HepG2 (cell line): ENCODE results near the gene IL32. TPM values are rescaled to one million over a fixed set of nuclear protein-coding genes. Genes with fewer than 3 reads are reported as not detected.
A peak's percentile ranks its signal among the peaks of the same experiment; 100 is the strongest.

Source experiments
- ATF2 ChIP-seq: sonication (generic); formaldehyde crosslinking; IDR thresholded peaks from 2 replicates; pipeline ENCODE4 v1.4.0; 2020; ENCODE audit warnings: missing genetic modification reagents
- ATF3 ChIP-seq: sonication (generic); formaldehyde crosslinking; IDR thresholded peaks from 2 replicates; pipeline ENCODE4 v1.4.0; 2020; ENCODE audit warnings: missing genetic modification reagents
- CREB3 ChIP-seq: sonication (generic); formaldehyde crosslinking; IDR thresholded peaks from 2 replicates; pipeline ENCODE4 v1.5.0; 2020; ENCODE audit warnings: missing genetic modification reagents
- HMGXB4 ChIP-seq, 2 experiments: sonication (generic) in 1 of 2; formaldehyde crosslinking in 1 of 2; IDR thresholded peaks; 2 replicates each; pipeline versions ENCODE4 v1.4.0 to v1.6.1; 2018 to 2020; ENCODE audit warnings: missing genetic modification reagents in 2 of 2, borderline replicate concordance in 1 of 2, low read depth in 1 of 2, mild to moderate bottlenecking in 1 of 2, missing biosample characterization in 1 of 2
- HOXA3 ChIP-seq: sonication (generic); formaldehyde crosslinking; IDR thresholded peaks from 2 replicates; pipeline ENCODE4 v1.5.0; 2020; ENCODE audit warnings: missing genetic modification reagents
- KDM3A ChIP-seq: IDR thresholded peaks from 2 replicates; pipeline ENCODE4 v1.6.1; 2018; ENCODE audit warnings: low read depth, missing compliant biosample characterization
- MLX ChIP-seq: IDR thresholded peaks from 2 replicates; pipeline ENCODE4 v1.6.1; 2016
- SOX13 ChIP-seq, 3 experiments: fragments of 450-650 bp in 1 of 3; sonication (generic) in 1 of 3; formaldehyde crosslinking in 1 of 3; IDR thresholded peaks in 2 of 3; conservative IDR thresholded peaks in 1 of 3; 2 replicates each; pipeline versions ENCODE4 v1.5.0 to v1.6.1; 2016 to 2020; ENCODE audit warnings: antibody characterized with exemption in 1 of 3, mild to moderate bottlenecking in 1 of 3, missing compliant biosample characterization in 1 of 3, missing genetic modification reagents in 1 of 3, moderate library complexity in 1 of 3
- SRSF4 ChIP-seq: fragments of 200-400 bp; formaldehyde crosslinking; IDR thresholded peaks from one replicate; pipeline ENCODE4 v1.6.1; 2018; ENCODE audit warnings: mild to moderate bottlenecking, low read depth, low read length, moderate library complexity; ENCODE audit not compliant: poor library complexity, severe bottlenecking
- TEAD3 ChIP-seq: optimal IDR thresholded peaks from 2 replicates; pipeline ENCODE3; 2016; ENCODE audit warnings: borderline replicate concordance
- ZBTB26 ChIP-seq: IDR thresholded peaks from 2 replicates; pipeline ENCODE4 v1.6.1; 2016; ENCODE audit warnings: missing compliant biosample characterization, missing genetic modification reagents, borderline replicate concordance
- ZC3H4 ChIP-seq: sonication (generic); formaldehyde crosslinking; IDR thresholded peaks from 2 replicates; pipeline ENCODE4 v1.4.0; 2020; ENCODE audit warnings: missing genetic modification reagents, borderline replicate concordance
- ZFP36L2 ChIP-seq: sonication (generic); formaldehyde crosslinking; IDR thresholded peaks from 2 replicates; pipeline ENCODE4 v1.4.0; 2020; ENCODE audit warnings: missing genetic modification reagents
- ZNF558 ChIP-seq: sonication (generic); formaldehyde crosslinking; IDR thresholded peaks from 2 replicates; pipeline ENCODE4 v1.9.0; 2022; ENCODE audit warnings: mild to moderate bottlenecking, missing genetic modification reagents, borderline replicate concordance
- ZNF564 ChIP-seq: sonication (generic); formaldehyde crosslinking; IDR thresholded peaks from 2 replicates; pipeline ENCODE4 v1.8.1; 2023; ENCODE audit warnings: mild to moderate bottlenecking, missing genetic modification reagents
- ZNF572 ChIP-seq: sonication (generic); formaldehyde crosslinking; IDR thresholded peaks from 2 replicates; pipeline ENCODE4 v1.5.1; 2020; ENCODE audit warnings: mild to moderate bottlenecking, missing genetic modification reagents
- ZNF597 ChIP-seq: sonication (generic); formaldehyde crosslinking; IDR thresholded peaks from 2 replicates; pipeline ENCODE4 v1.5.0; 2020; ENCODE audit warnings: missing genetic modification reagents
- ZNF83 ChIP-seq: sonication (generic); formaldehyde crosslinking; IDR thresholded peaks from 2 replicates; pipeline ENCODE4 v1.4.0; 2020; ENCODE audit warnings: missing genetic modification reagents, mild to moderate bottlenecking, borderline replicate concordance
- polyA plus RNA-seq, 8 experiments: library from polyadenylated mRNA; depleted of rRNA in 3 of 8; stranded (reverse) in 7 of 8; unstranded in 1 of 8; fragments of >200 nt; fragmentation: Illumina TruSeq in 4 of 8; extraction: Trizol in 4 of 8; gene quantifications; 2 replicates each; pipeline versions ENCODE4 v1.2.1 to v1.2.3, GENCODE V29; 2011 to 2016; ENCODE audit warnings: low read depth in 4 of 8, missing spikeins in 1 of 8, mixed read lengths in 1 of 8; ENCODE audit not compliant: insufficient read depth in 1 of 8
- total RNA-seq, 5 experiments: library from RNA; depleted of rRNA; stranded (reverse); fragments of >200 nt; fragmentation: Illumina TruSeq; extraction: Trizol; gene quantifications; 2 replicates each; pipeline ENCODE4 v1.2.3, GENCODE V29; 2016; ENCODE audit warnings: low read depth in 1 of 5

Gene IL32
- total and polyA plus RNA-seq, 2 of the 13 experiments (the other 11 are each of a cell fraction or from before 2014, with no cell fraction given): 115 to 165 TPM

GRCh38 chr16:3017794-3018506, 47.5 kb upstream of the IL32 start, which contains the start of gene CLDN6 (continued):
- TF ChIP-seq MLX (CRISPR knock-in tag): no peak
- no peak for TF ChIP-seq ZBTB26 (CRISPR knock-in tag)
- no peak for TF ChIP-seq ZNF597 (CRISPR knock-in tag)
- no peak for TF ChIP-seq ZNF83 (CRISPR knock-in tag)
- 0 out of 2 replicates have a peak, but pooled peaks have one; percentile 21 for TF ChIP-seq ATF3 (CRISPR knock-in tag)
- no peak; the same call in 1 of the 2 replicates for TF ChIP-seq KDM3A
- no peak for TF ChIP-seq ZNF564 (CRISPR knock-in tag)
- no peak for TF ChIP-seq CREB3 (CRISPR knock-in tag)
- no peak for TF ChIP-seq ZNF572 (CRISPR knock-in tag)
- peak; percentile 45; the same call in 1 of the 2 replicates for TF ChIP-seq ATF2 (CRISPR knock-in tag)
- TF ChIP-seq HOXA3 (CRISPR knock-in tag): peak; percentile 38; the same call in 1 of the 2 replicates
- no peak for TF ChIP-seq SRSF4
- peak; percentile 47 for TF ChIP-seq TEAD3
- TF ChIP-seq ZC3H4: no peak
- peak; percentile 24 to 32; a peak in 3 of 4 replicates for TF ChIP-seq HMGXB4 (CRISPR knock-in tag; IDR thresholded peaks at IDR 0.05; ENCODE audit: borderline replicate concordance in 1 of 2, low read depth in 1 of 2)
- TF ChIP-seq SOX13 (IDR thresholded peaks at IDR 0.05): no peak
- TF ChIP-seq SOX13 (CRISPR knock-in tag; conservative IDR thresholded peaks at IDR 0.05 in 1 of 2, IDR thresholded peaks at IDR 0.05 in 1 of 2): 0 out of 4 replicates have a peak, but pooled peaks of 1 of the 2 experiments have one; percentile 7
- no peak for TF ChIP-seq ZFP36L2 (CRISPR knock-in tag)
- TF ChIP-seq ZNF558 (CRISPR knock-in tag): no peak
